ENCODE results near the gene MACROD2. TPM values are rescaled to one million over a fixed set of nuclear protein-coding genes. Genes with fewer than 3 reads are reported as not detected.

MACROD2 gene
- total RNA-seq, 1 donor from 2014 or later = 3.5 TPM

- Histone ChIP-seq H3K27ac (no peak overlapping the region), H3K36me3 (no peaks in the 10 kb centered on the region), H3K9me3 (no peaks in the 10 kb centered on the region), H3K27me3 (no peaks in the 10 kb centered on the region), H3K4me3 (no peak overlapping the region), H3K4me1 (no peaks in the 10 kb centered on the region)
- TF ChIP-seq CTCF (IDR thresholded peaks at IDR 0.05) = no peak
- intact Hi-C loops (cut with DNase I) = no loop called here
- DNase-seq (ENCODE audit: low spot score in 2 of 2) = no peak
Measured at GRCh38 chr20:15716256-15716655, 1720.9 kb downstream of the MACROD2 start.

GRCh38 chr20:15726416-15726815 is 1731.1 kb downstream of the MACROD2 start:
- TF ChIP-seq CTCF (IDR thresholded peaks at IDR 0.05) = no peak
- Histone ChIP-seq H3K4me1 (no peaks in the 10 kb centered on the region), H3K9me3 (peaks cover 0 to 6% of the 10 kb centered on the region in 2 donors), H3K4me3 (no peak overlapping the region), H3K27ac (no peak overlapping the region), H3K36me3 (no peaks in the 10 kb centered on the region), H3K27me3 (no peaks in the 10 kb centered on the region)
- no peak for DNase-seq (ENCODE audit: low spot score in 2 of 2)
- intact Hi-C loops (cut with DNase I) = no loop called here

GRCh38 chr20:15734052-15734451 is 1738.7 kb downstream of the MACROD2 start:
- no peak overlapping the region for H3K4me3 ChIP-seq
- H3K9me3 ChIP-seq = peaks cover 0 to 6% of the 10 kb centered on the region in 2 donors
- H3K36me3 ChIP-seq = no peaks in the 10 kb centered on the region
- H3K27me3 ChIP-seq = no peaks in the 10 kb centered on the region
- H3K4me1 ChIP-seq = no peaks in the 10 kb centered on the region
- no peak overlapping the region for H3K27ac ChIP-seq
- DNase-seq (ENCODE audit: low spot score in 2 of 2) = no peak
- intact Hi-C loops (cut with DNase I) = no loop called here
- no peak for TF ChIP-seq CTCF (IDR thresholded peaks at IDR 0.05)

- H3K9me3 ChIP-seq = no peaks in the 10 kb centered on the region
- H3K4me3 ChIP-seq = no peak overlapping the region
- intact Hi-C loops (cut with DNase I) = no loop called here
- no peak for TF ChIP-seq CTCF (IDR thresholded peaks at IDR 0.05)
- H3K27ac ChIP-seq = no peak overlapping the region
- no peaks in the 10 kb centered on the region for H3K4me1 ChIP-seq
- no peak for DNase-seq (ENCODE audit: low spot score in 2 of 2)
- H3K27me3 ChIP-seq = no peaks in the 10 kb centered on the region
- H3K36me3 ChIP-seq = no peaks in the 10 kb centered on the region
Measured at GRCh38 chr20:15739035-15739434, 1743.7 kb downstream of the MACROD2 start.

- Histone ChIP-seq H3K4me3 (no peak overlapping the region), H3K36me3 (no peaks in the 10 kb centered on the region), H3K27ac (no peak overlapping the region), H3K4me1 (no peaks in the 10 kb centered on the region), H3K9me3 (no peaks in the 10 kb centered on the region), H3K27me3 (no peaks in the 10 kb centered on the region)
- TF ChIP-seq CTCF (IDR thresholded peaks at IDR 0.05) = no peak
- intact Hi-C loops (cut with DNase I) = no loop called here
- no peak for DNase-seq (ENCODE audit: low spot score in 2 of 2)
Measured at GRCh38 chr20:15740046-15740775, 1744.9 kb downstream of the MACROD2 start.
